Ascending aorta (tissue), 2 donors: Measurements from ENCODE around the gene MIAT. TPM values are rescaled to one million over a fixed set of nuclear protein-coding genes. Genes with fewer than 3 reads are reported as not detected.

Source experiments
- DNase-seq, 2 donors: peaks; one replicate each; pipeline ENCODE4 v3.0.0-alpha.2; 2019; ENCODE audit warnings: low spot score in 2 of 2
- H3K27ac ChIP-seq, 2 donors: fragments of 200-600 bp; sonication (generic); one replicate each; pipeline ENCODE4 v1.5.1; 2016 to 2017; ENCODE audit warnings: mild to moderate bottlenecking in 1 of 2
- H3K27me3 ChIP-seq: fragments of 200-600 bp; sonication (generic); one replicate; pipeline ENCODE4 v1.5.1; 2017
- H3K36me3 ChIP-seq, 2 donors: fragments of 200-600 bp; sonication (generic); one replicate each; pipeline ENCODE4 v1.5.1; 2016
- H3K4me1 ChIP-seq, 2 donors: fragments of 200-600 bp; sonication (generic); one replicate each; pipeline ENCODE4 v1.5.1; 2016 to 2017; ENCODE audit warnings: mild to moderate bottlenecking in 1 of 2
- H3K4me3 ChIP-seq, 2 donors: fragments of 200-600 bp; sonication (generic); one replicate each; pipeline ENCODE4 v1.5.1; 2016 to 2017; ENCODE audit warnings: mild to moderate bottlenecking in 1 of 2
- H3K9me3 ChIP-seq, 2 donors: fragments of 200-600 bp; sonication (generic); one replicate each; pipeline ENCODE4 v1.5.1; 2016
- CTCF ChIP-seq, 3 experiments: fragments of 200-600 bp in 2 of 3; fragments of 450-650 bp in 1 of 3; sonication (generic) in 2 of 3; IDR thresholded peaks; one replicate each; pipeline ENCODE4 v1.5.1; 2016 to 2019; ENCODE audit warnings: antibody characterized with exemption in 3 of 3, mild to moderate bottlenecking in 1 of 3, moderate library complexity in 1 of 3
- intact Hi-C: fragments of 100-400 bp; cut with DNase I; formaldehyde crosslinking; loops from one replicate; pipeline ENCODE4 v1.15.1; 2023
- total RNA-seq: library from RNA; depleted of rRNA; stranded (reverse); fragments of >200 nt; gene quantifications from one replicate; pipeline ENCODE4 v1.1.0, GENCODE V29; 2016

Gene MIAT
- total RNA-seq, 1 donor from 2014 or later: 0.53 TPM

GRCh38 chr22:26646158-26646557 lies 11.2 kb upstream of the MIAT start:
- no peak for DNase-seq
- intact Hi-C loops: no loop called here
- no peak for TF ChIP-seq CTCF (IDR thresholded peaks at IDR 0.05)
- H3K27ac ChIP-seq: no peak overlapping the region
- H3K9me3 ChIP-seq: no peaks in the 10 kb centered on the region
- no peaks in the 10 kb centered on the region for H3K36me3 ChIP-seq
- peaks cover 3% of the 10 kb centered on the region in 2 donors for H3K4me1 ChIP-seq
- no peaks in the 10 kb centered on the region for H3K27me3 ChIP-seq
- H3K4me3 ChIP-seq: no peak overlapping the region

- no peak for DNase-seq
- no peaks in the 10 kb centered on the region for H3K27me3 ChIP-seq
- no peak overlapping the region for H3K4me3 ChIP-seq
- no peak for TF ChIP-seq CTCF (IDR thresholded peaks at IDR 0.05)
- intact Hi-C loops: no loop called here
- no peak overlapping the region for H3K27ac ChIP-seq
- no peaks in the 10 kb centered on the region for H3K36me3 ChIP-seq
- no peaks in the 10 kb centered on the region for H3K9me3 ChIP-seq
- H3K4me1 ChIP-seq: peaks cover 3% of the 10 kb centered on the region in 2 donors
Measured at GRCh38 chr22:26648011-26648497, 9.3 kb upstream of the MIAT start.

- Histone ChIP-seq H3K4me3 (no peak overlapping the region), H3K4me1 (peaks cover 3% of the 10 kb centered on the region in 2 donors), H3K9me3 (no peaks in the 10 kb centered on the region), H3K27ac (no peak overlapping the region), H3K36me3 (no peaks in the 10 kb centered on the region), H3K27me3 (no peaks in the 10 kb centered on the region)
- intact Hi-C loops: no loop called here
- DNase-seq: no peak
- no peak for TF ChIP-seq CTCF (IDR thresholded peaks at IDR 0.05)
Measured at GRCh38 chr22:26648528-26649388, 8.6 kb upstream of the MIAT start.

GRCh38 chr22:26650722-26651421 lies 6.5 kb upstream of the MIAT start:
- TF ChIP-seq CTCF (IDR thresholded peaks at IDR 0.05): no peak
- Histone ChIP-seq H3K36me3 (no peaks in the 10 kb centered on the region), H3K9me3 (no peaks in the 10 kb centered on the region), H3K4me1 (no peaks in the 10 kb centered on the region), H3K27ac (no peak overlapping the region), H3K27me3 (no peaks in the 10 kb centered on the region), H3K4me3 (no peak overlapping the region)
- intact Hi-C loops: no loop called here
- no peak for DNase-seq

GRCh38 chr22:26651815-26652214 lies 5.6 kb upstream of the MIAT start:
- intact Hi-C loops: no loop called here
- Histone ChIP-seq H3K4me3 (no peak overlapping the region), H3K27me3 (peaks cover 3% of the 10 kb centered on the region)

More at GRCh38 chr22:26651815-26652214, 5.6 kb upstream of the MIAT start:
- Histone ChIP-seq H3K9me3 (no peaks in the 10 kb centered on the region), H3K36me3 (no peaks in the 10 kb centered on the region), H3K27ac (no peak overlapping the region), H3K4me1 (no peaks in the 10 kb centered on the region)
- no peak for TF ChIP-seq CTCF (IDR thresholded peaks at IDR 0.05)
- no peak for DNase-seq
